ENCODE measurements around the gene PIEZO1.

PIEZO1 gene

GRCh38 chr16:88821168-88821850 is 36.3 kb upstream of the PIEZO1 start:
- no peak overlapping the region for H3K4me3 ChIP-seq (ENCODE audit: low read length)
- DNase-seq (ENCODE audit: low read depth) = no peak

GRCh38 chr16:88820385-88821025 is 35.5 kb upstream of the PIEZO1 start:
- no peak for DNase-seq (ENCODE audit: low read depth)
- TF ChIP-seq, protein P1, sequence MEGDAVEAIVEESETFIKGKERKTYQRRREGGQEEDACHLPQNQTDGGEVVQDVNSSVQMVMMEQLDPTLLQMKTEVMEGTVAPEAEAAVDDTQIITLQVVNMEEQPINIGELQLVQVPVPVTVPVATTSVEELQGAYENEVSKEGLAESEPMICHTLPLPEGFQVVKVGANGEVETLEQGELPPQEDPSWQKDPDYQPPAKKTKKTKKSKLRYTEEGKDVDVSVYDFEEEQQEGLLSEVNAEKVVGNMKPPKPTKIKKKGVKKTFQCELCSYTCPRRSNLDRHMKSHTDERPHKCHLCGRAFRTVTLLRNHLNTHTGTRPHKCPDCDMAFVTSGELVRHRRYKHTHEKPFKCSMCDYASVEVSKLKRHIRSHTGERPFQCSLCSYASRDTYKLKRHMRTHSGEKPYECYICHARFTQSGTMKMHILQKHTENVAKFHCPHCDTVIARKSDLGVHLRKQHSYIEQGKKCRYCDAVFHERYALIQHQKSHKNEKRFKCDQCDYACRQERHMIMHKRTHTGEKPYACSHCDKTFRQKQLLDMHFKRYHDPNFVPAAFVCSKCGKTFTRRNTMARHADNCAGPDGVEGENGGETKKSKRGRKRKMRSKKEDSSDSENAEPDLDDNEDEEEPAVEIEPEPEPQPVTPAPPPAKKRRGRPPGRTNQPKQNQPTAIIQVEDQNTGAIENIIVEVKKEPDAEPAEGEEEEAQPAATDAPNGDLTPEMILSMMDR (IDR thresholded peaks at IDR 0.05; ENCODE audit: insufficient read depth, low read depth, low read length, missing control alignments) = no peak
- H3K4me3 ChIP-seq (ENCODE audit: low read length) = no peak overlapping the region

More at GRCh38 chr16:88821168-88821850, 36.3 kb upstream of the PIEZO1 start:
- TF ChIP-seq, protein P1 (IDR thresholded peaks at IDR 0.05; ENCODE audit: insufficient read depth, low read depth, low read length, missing control alignments) = no peak

- H3K4me3 ChIP-seq (ENCODE audit: low read length) = no peak overlapping the region
- no peak for DNase-seq (ENCODE audit: low read depth)
- TF ChIP-seq, protein P1 (IDR thresholded peaks at IDR 0.05; ENCODE audit: insufficient read depth, low read depth, low read length, missing control alignments) = no peak
Observed at GRCh38 chr16:88819126-88819525, 34.1 kb upstream of the PIEZO1 start.

- TF ChIP-seq, protein P1 (IDR thresholded peaks at IDR 0.05; ENCODE audit: insufficient read depth, low read depth, low read length, missing control alignments) = no peak
Observed at GRCh38 chr16:88818575-88818874, 33.5 kb upstream of the PIEZO1 start.

DNA sequence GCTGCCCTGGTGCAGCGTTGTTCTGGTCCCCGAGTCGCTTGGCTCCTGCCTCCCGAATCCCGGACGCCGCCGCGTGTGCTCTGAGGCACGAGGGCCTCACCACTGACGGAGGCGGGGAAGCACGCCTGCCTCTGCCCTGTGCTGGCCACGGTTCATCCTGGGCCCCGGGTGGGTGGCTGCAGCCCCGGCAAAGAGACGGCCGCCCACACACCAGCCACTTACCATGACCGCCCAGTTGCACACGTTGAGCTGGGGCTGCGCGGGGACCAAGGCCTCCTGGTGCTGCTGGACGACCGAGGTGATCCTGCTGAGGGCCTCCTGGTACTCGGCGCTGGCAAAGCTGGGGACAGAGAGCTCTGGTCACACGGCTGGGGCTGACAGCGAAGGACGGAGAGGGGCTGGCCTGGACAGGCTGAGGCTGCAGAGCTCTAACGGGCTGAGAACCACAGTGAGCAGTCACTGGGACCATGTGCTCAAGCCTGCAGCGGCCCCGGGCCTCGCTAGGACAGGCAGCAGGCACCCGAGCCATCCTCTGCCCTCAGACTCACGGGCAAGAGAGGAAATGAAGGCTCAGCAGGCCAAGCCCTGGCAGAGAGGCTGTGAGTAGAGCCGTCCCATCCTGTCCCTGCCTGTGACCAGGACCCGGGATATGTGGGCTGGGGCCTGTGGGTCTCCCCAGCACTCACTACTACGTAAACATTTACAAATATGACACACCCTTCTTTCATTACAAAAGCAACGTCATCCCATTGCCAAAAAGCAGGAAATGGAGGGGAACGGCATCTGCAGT is 33.0 kb upstream of the PIEZO1 start:
- DNase-seq (ENCODE audit: low read depth) = peak; percentile 32
- TF ChIP-seq, protein P1 (IDR thresholded peaks at IDR 0.05; ENCODE audit: insufficient read depth, low read depth, low read length, missing control alignments) = no peak
- no peak overlapping the region for H3K4me3 ChIP-seq (ENCODE audit: low read length)

More at GRCh38 chr16:88818575-88818874, 33.5 kb upstream of the PIEZO1 start:
- DNase-seq (ENCODE audit: low read depth) = no peak
- no peak overlapping the region for H3K4me3 ChIP-seq (ENCODE audit: low read length)

DNA sequence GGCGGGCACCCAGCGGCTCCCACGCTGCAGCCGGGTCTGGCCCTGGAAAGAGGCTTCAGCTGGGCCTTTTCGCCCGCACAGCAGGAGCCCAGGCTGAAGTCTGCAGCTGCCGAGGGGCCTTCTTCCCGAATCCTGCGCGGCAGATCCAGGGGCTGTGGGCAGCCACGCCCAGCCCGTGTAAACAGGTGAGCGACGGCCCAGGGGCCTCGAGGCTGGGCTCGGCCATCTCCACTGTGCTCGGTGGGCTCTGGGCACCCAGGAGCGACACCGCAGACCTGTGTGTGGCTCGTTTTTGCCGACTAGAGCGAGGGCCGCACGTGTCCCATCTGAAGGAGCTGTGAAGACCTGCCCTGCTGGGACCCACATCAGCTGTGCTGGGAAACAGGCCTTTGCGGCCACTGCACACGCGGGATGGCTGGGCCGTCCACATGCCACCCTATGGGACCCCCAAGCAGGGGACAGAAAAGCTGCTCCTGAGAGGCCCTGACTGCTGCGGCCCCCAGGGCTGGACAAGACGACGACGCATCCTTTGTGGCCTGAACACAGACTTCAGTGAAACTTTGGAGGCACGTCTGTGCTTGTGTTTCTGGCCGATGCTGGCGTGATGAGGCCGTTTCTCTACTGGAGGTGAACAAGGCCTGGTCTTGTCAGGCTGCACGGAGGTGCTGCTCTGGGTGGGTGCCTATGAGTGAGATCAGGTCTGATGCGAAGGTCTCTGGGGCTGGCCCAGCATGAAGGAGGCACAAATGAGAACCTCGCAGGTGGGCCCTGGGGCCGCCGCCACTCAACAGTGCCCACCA is 31.9 kb upstream of the PIEZO1 start:
- TF ChIP-seq, protein P1 (IDR thresholded peaks at IDR 0.05; ENCODE audit: insufficient read depth, low read depth, low read length, missing control alignments) = no peak
- H3K4me3 ChIP-seq (ENCODE audit: low read length) = no peak overlapping the region
- DNase-seq (ENCODE audit: low read depth) = peak; percentile 71
